ENCODE data around the gene FAM78B. TPM values are rescaled to one million over a fixed set of nuclear protein-coding genes. Genes with fewer than 3 reads are reported as not detected.

The FAM78B gene
- polyA plus RNA-seq, 1 donor: 3.9 TPM

DNA sequence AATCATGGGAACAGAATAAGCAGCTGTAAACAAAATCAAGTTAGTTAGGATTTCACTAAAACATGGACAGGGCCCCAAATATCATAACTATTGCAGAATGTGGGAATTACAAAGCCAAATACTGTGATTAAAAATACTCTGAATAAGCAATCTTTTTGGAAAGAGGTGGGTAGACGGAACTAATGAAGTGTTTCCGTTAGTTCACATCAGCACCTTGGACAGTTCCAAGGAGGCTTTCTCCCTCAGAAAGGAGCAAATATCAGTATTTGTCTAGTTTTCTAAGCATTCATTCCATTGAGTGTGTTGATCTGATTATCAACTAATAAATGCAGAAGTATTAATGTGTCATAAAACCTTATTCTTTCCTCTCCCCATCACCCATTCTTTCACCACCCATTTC is 97.4 kb downstream of the FAM78B start:
- no peak for DNase-seq (ENCODE audit: low read depth)

DNA sequence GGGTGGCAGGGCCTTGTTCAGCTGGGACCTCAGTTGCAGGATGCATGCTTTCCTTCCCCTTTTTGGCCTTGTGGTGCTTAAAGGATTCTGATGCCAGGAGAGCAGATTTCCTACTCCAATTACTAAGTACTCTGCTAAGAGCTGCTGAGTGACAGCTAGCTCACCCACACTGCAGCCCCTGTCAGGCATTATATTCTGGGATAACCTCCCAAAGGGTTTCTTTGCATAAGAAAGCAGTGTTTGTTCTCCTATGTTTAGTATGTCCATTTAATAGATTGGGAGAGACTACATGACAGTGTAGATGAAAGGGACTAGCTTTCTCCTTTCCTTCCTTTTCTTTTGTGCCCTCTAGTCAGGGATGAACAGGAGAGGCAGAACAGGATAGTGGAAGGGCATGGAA is 100.7 kb downstream of the FAM78B start:
- no peak for DNase-seq (ENCODE audit: low read depth)

GRCh38 chr1:166064951-166065350 is 101.8 kb downstream of the FAM78B start:
- DNase-seq (ENCODE audit: low read depth): no peak

DNA sequence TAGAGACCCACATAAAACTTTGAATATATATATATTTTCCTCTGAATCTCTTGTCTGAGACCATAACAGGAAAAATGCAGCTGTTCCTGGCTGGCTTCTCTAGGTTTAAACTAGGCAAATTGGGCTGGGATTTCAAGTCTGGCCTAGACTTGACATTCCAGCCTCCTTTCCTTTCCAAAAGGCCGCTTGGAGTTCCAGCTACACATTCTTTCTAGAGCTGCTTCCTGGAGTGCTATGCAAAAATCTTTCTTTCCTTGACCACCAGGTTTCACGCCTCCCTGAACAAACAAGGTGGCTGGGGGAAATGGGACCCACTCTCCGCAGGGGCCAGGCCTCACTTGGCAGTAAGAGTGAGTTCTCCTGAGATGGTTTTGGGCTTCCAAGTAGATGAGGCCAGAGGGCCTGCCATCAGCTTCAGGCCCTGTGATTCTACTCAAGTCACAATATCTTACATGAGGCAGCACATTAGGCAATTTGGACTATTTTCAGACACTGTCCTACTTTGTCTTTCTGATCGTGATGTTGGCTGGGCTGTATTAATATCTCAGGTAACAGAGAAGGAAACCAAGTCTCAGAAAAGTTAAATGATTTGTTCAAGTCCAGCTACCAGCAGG is 102.4 kb downstream of the FAM78B start:
- peak; percentile 73 for DNase-seq (ENCODE audit: low read depth)

DNA sequence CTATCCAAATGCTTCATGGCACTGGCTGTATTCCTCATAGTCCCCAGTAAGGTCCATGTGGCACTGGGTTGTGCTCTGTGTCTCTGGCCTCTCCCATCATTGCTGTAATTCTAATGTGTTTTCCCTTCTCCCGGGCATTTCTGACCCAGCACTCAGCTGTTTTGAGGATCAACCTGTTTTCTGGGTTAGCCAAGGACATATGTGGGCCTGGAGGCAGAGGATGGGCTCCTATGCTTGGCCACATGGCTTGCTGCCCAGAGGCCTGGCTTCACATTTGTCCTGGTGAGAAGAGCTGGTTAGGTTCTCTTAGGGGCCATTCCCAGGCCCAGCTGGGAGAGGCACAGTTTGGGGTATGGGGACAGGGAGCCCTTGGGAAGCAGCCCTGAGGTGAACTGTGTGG is 103.1 kb downstream of the FAM78B start:
- no peak for DNase-seq (ENCODE audit: low read depth)

- DNase-seq (ENCODE audit: low read depth): no peak
Measured at GRCh38 chr1:166062421-166063070, 104.3 kb downstream of the FAM78B start.

GRCh38 chr1:166057650-166058049 is 109.2 kb downstream of the FAM78B start:
- DNase-seq (ENCODE audit: low read depth): no peak

DNA sequence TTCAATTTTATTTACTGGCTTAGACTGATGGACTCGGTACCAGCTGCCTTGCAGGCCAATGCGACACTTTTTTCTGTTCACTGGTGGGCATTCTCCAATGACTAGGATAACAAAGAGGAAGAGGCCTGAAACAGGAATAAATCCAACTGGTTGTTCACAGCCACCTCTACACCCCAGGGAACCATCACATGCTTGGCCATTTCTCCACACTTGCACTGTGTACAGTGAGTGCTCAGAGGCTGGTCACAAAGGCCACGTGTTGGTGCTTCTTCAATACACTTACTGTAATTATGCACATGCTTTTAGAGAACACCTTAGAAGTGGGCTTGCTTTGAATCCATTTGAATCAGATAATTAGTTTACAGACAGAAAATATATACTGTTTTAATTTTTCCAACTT is 113.4 kb downstream of the FAM78B start:
- DNase-seq (ENCODE audit: low read depth): no peak

DNA sequence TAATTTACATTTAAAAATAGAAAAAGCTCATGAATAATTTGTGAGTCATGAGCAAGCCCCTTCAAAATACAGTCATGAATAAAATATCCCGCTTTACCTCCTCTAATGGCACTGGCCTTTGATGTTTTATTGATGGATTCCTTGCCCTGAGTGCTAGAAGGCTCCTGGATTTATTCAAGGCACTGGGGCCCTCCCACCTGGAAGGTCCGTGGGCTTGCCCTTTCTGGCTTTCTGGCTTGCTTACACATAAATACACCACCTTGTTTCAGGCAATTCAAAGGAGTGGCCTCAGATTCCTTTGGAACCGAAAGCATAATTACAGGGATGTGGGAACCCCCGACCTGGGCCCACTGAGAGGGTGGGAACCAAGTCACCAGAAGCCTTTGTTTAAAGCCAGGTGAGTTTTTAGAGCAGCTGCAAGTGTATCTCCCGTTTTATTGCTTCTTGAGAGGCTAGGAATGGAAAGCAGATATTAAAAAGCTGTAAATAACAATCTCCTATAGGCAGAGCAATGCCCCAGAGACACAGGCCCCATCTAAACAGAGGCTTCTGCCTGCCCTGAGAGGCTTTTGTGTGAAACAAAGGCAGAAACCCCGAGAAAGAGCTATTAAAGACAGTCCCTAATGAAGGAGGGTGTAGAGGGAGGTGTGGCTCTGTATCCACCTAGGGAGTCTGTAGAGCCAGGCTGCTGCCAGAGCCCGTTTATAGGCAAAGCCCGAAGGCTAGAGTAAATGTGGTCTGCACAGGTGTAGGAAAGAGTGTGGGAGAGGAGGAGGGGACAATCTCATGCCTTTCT is 126.4 kb downstream of the FAM78B start:
- no peak for DNase-seq (ENCODE audit: low read depth)

- DNase-seq (ENCODE audit: low read depth): no peak
Measured at GRCh38 chr1:166039436-166040201, 127.2 kb downstream of the FAM78B start.

GRCh38 chr1:166036092-166036491 is 130.7 kb downstream of the FAM78B start:
- no peak for DNase-seq (ENCODE audit: low read depth)

GRCh38 chr1:166032572-166033371 is 134.0 kb downstream of the FAM78B start:
- no peak for DNase-seq (ENCODE audit: low read depth)

DNA sequence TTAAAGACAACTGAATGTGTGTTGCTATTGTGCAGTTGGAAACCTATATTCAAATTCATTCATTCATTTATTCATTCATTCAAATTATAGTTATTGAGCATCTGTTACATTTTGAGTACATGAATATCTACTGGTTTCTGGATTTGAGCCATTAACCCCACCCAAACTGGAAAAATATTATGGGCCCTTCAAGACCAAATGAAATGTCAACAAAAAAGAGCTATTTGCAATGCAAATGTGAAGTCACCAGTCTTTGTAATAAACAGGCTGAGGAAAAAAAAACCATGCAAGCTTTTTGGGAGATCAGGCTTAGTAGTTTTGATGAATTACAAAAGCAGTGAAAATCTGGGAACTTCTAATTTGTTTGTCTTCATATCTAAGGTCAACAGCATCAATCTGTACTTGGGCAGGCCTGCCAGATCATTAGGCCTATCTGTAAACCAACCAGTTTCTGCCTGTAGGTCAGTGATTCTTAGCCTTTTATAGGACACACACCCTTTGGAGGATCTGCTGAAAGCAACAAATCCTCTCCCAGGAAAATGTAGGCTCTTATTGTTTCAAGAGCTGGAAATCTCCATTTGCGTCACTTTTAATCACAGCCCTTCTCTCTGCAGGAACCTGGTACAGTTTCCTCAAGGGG is 134.7 kb downstream of the FAM78B start:
- no peak for DNase-seq (ENCODE audit: low read depth)

DNA sequence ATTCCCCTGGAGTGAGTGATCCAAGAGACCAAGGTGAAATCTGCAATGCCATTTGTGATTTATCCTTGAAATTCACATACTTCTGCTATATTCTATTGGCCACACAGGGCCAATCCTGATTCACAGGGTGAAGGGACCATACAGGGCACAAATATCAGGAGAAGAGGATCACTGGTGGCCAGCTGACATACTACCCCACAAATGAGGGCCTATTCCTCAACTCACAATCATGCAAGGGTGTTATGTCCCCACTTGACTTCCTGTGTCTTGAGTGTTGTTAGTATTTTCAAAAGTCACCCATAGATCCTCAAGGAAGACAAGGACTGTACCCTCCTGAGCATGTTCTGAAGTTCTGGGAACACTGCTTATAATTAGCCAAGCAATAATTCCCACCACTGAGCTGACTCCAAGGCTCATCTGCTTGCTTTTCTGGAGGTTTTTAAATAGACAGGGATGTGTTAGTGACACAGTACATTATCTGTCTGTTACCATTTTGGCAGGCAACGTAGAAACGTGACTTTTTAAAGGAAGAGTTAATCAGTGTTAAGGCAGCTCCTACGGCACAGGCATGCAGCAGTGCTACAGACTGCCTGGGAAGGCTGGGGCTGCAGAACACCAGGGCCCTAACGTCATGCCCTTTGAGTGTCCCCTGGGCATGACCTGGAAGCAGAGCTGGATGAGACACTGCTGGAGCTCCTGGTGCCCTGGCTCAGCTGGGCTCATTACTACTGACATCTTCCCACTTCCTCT is 137.4 kb downstream of the FAM78B start:
- no peak for DNase-seq (ENCODE audit: low read depth)

- DNase-seq (ENCODE audit: low read depth): no peak
Measured at GRCh38 chr1:166026555-166026954, 140.2 kb downstream of the FAM78B start.

DNA sequence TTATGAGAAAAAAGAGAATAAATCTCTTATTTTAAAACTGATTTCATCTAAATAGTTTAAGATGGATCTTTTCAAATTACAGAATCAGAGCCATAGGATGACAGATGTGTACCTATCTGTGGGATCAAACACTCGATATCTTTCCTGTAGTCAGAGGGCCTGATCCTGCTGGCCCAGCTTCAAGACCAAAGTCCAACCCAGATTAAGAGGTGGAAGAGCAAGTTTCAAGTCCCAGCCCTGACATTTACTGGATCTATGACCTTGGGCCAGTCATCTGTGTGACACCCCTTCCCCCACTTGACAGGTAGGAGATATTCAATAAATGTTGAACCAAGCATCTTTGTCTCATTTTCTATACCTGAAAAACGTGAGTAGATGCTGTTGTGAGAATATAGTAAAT is 140.7 kb downstream of the FAM78B start:
- DNase-seq (ENCODE audit: low read depth): no peak

DNA sequence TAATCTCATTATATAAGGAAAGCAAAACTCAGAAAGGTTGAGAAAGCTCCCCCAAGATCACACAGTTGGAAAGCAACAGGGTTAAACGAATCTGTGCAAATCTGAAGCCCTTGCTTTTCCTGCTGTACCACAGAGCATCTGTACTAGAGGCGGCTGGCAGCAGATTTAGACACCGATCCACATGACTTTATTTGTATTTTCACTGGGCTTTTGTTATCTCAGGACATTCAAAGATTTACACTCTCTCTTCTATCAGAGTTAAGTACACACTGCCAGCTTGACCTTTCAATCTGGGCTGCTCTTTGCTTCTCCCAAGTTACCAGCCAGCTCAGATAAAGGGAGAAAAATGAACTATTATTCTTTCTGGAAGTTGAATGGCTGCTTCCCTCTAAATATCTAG is 146.6 kb downstream of the FAM78B start:
- no peak for DNase-seq (ENCODE audit: low read depth)

All from forelimb muscle (tissue), 1 donor.